Measurements from ENCODE around the gene DLG2.
"Not testable (repeated sequence)": the region's sequence is repeated elsewhere in the genome, so short reads cannot be mapped to it uniquely, and the experiment has no call there.

The DLG2 gene

GRCh38 chr11:84316866-84317555 lies 1310.1 kb downstream of the DLG2 start:
- DNase-seq = no peak

- DNase-seq = no peak
Observed at GRCh38 chr11:84313830-84314359, 1313.2 kb downstream of the DLG2 start.

GRCh38 chr11:84310268-84310667 lies 1316.9 kb downstream of the DLG2 start:
- DNase-seq = no peak

GRCh38 chr11:84308491-84308890 lies 1318.7 kb downstream of the DLG2 start:
- not testable (repeated sequence) for DNase-seq

- no peak for DNase-seq
Observed at GRCh38 chr11:84300092-84300491, 1327.1 kb downstream of the DLG2 start.

GRCh38 chr11:84297570-84297969 lies 1329.6 kb downstream of the DLG2 start:
- DNase-seq = no peak

- no peak for DNase-seq
Observed at GRCh38 chr11:84295815-84296214, 1331.3 kb downstream of the DLG2 start.

GRCh38 chr11:84292955-84293354 lies 1334.2 kb downstream of the DLG2 start:
- no peak for DNase-seq

GRCh38 chr11:84292006-84292405 lies 1335.1 kb downstream of the DLG2 start:
- DNase-seq = no peak

GRCh38 chr11:84290647-84291046 lies 1336.5 kb downstream of the DLG2 start:
- DNase-seq = no peak

GRCh38 chr11:84289381-84289906 lies 1337.7 kb downstream of the DLG2 start:
- no peak for DNase-seq

GRCh38 chr11:84273541-84273940 lies 1353.6 kb downstream of the DLG2 start:
- DNase-seq = no peak

- DNase-seq = no peak
Observed at GRCh38 chr11:84270466-84270865, 1356.7 kb downstream of the DLG2 start.

- no peak for DNase-seq
Observed at GRCh38 chr11:84264066-84264465, 1363.1 kb downstream of the DLG2 start.

- DNase-seq = no peak
Observed at GRCh38 chr11:84261707-84262106, 1365.4 kb downstream of the DLG2 start.

- no peak for DNase-seq
Observed at GRCh38 chr11:84260862-84261261, 1366.3 kb downstream of the DLG2 start.

GRCh38 chr11:84256618-84257017 lies 1370.5 kb downstream of the DLG2 start:
- no peak for DNase-seq

GRCh38 chr11:84255483-84255882 lies 1371.7 kb downstream of the DLG2 start:
- DNase-seq = no peak

GRCh38 chr11:84250834-84251613 lies 1376.1 kb downstream of the DLG2 start:
- no peak for DNase-seq

- no peak for DNase-seq
Observed at GRCh38 chr11:84249344-84250135, 1377.6 kb downstream of the DLG2 start.

GRCh38 chr11:84247926-84248325 lies 1379.2 kb downstream of the DLG2 start:
- DNase-seq = no peak

- no peak for DNase-seq
Observed at GRCh38 chr11:84247129-84247528, 1380.0 kb downstream of the DLG2 start.

GRCh38 chr11:84243629-84244263 lies 1383.4 kb downstream of the DLG2 start:
- DNase-seq = no peak

All from activated gamma-delta T cell treated with Interleukin-2 at 50 U/mL for 16 hours (primary cell).